Keratinocyte (primary cell): ENCODE results near the gene MON2. TPM values are rescaled to one million over a fixed set of nuclear protein-coding genes. Genes with fewer than 3 reads are reported as not detected.

Experiments used
- DNase-seq: peaks from one replicate; pipeline ENCODE4 v3.0.0-alpha.2; 2011; ENCODE audit warnings: low read depth, missing footprints, low spot score
- FAIRE-seq: peaks from 2 replicates; lab custom pipeline; 2011; peaks lifted over from hg19 to GRCh38; lab: Jason Lieb, UNC
- H2AFZ ChIP-seq: 2 replicates; pipeline ENCODE4 v1.6.0; 2012; ENCODE audit warnings: low read length, control low read depth, inconsistent platforms; ENCODE audit not compliant: control insufficient read depth
- H3K27ac ChIP-seq: 2 replicates; pipeline ENCODE4 v1.5.1; 2011; ENCODE audit warnings: low read length; ENCODE audit not compliant: control insufficient read depth, insufficient read depth
- H3K27me3 ChIP-seq: 3 replicates; pipeline ENCODE4 v1.6.0; 2011; ENCODE audit warnings: low read length; ENCODE audit not compliant: control insufficient read depth, insufficient read depth; ENCODE audit errors: extremely low read depth
- H3K36me3 ChIP-seq, 2 experiments: 2 replicates in 1 of 2; 3 replicates in 1 of 2; pipeline ENCODE4 v1.5.1; 2011; ENCODE audit warnings: low read length in 2 of 2, mild to moderate bottlenecking in 1 of 2; ENCODE audit not compliant: control insufficient read depth in 2 of 2, insufficient read depth in 2 of 2; ENCODE audit errors: extremely low read depth in 1 of 2
- H3K4me1 ChIP-seq: 3 replicates; pipeline ENCODE4 v1.5.1; 2011; ENCODE audit warnings: low read length; ENCODE audit not compliant: control insufficient read depth, insufficient read depth; ENCODE audit errors: extremely low read depth
- H3K4me2 ChIP-seq: 3 replicates; pipeline ENCODE4 v1.6.0; 2011; ENCODE audit warnings: low read depth, low read length; ENCODE audit not compliant: control insufficient read depth, insufficient read depth; ENCODE audit errors: extremely low read depth
- H3K4me3 ChIP-seq, 3 experiments: fragments of 200-600 bp in 1 of 3; sonication (generic) in 1 of 3; 2 replicates in 2 of 3; 3 replicates in 1 of 3; pipeline ENCODE4 v1.5.1; 2011 to 2016; ENCODE audit warnings: low read length in 3 of 3, mild to moderate bottlenecking in 3 of 3, control low read depth in 2 of 3, inconsistent platforms in 1 of 3, low read depth in 1 of 3, mixed read lengths in 1 of 3, mixed run types in 1 of 3, moderate library complexity in 1 of 3; ENCODE audit not compliant: control insufficient read depth in 2 of 3, insufficient read depth in 2 of 3; ENCODE audit errors: extremely low read depth in 1 of 3
- H3K79me2 ChIP-seq: 2 replicates; pipeline ENCODE4 v1.6.0; 2012; ENCODE audit warnings: low read length; ENCODE audit not compliant: control insufficient read depth, insufficient read depth
- H3K9ac ChIP-seq: 3 replicates; pipeline ENCODE4 v1.6.0; 2011; ENCODE audit warnings: low read length; ENCODE audit not compliant: control insufficient read depth, insufficient read depth; ENCODE audit errors: extremely low read depth
- H3K9me1 ChIP-seq: 3 replicates; pipeline ENCODE4 v1.6.0; 2011; ENCODE audit warnings: low read length; ENCODE audit not compliant: control insufficient read depth, insufficient read depth; ENCODE audit errors: extremely low read depth
- H3K9me3 ChIP-seq: 2 replicates; pipeline ENCODE4 v1.5.1; 2012; ENCODE audit warnings: low read depth, low read length; ENCODE audit not compliant: control insufficient read depth
- H4K20me1 ChIP-seq: 3 replicates; pipeline ENCODE4 v1.6.0; 2011; ENCODE audit warnings: low read length; ENCODE audit not compliant: control insufficient read depth, insufficient read depth; ENCODE audit errors: extremely low read depth
- EZH2 ChIP-seq: IDR thresholded peaks from one replicate; pipeline ENCODE4 v1.6.1; 2012; ENCODE audit warnings: inconsistent platforms, mild to moderate bottlenecking, low read length, moderate library complexity
- dilution Hi-C: fragments of 300-500 bp; cut with MboI; formaldehyde crosslinking; loops from one replicate; pipeline ENCODE4 v1.7.0; 2020; ENCODE audit warnings: low sequenced_read_pairs; ENCODE audit not compliant: extremely low pct_ligation_motif_present
- polyA plus RNA-seq, 5 experiments: library from polyadenylated mRNA; depleted of rRNA in 3 of 5; stranded (reverse) in 3 of 5; stranded (forward) in 1 of 5; unstranded in 1 of 5; fragments of >200 nt; gene quantifications; 1 replicate in 1 of 5; 2 replicates in 3 of 5; 3 replicates in 1 of 5; pipeline versions ENCODE4 v1.2.1 to v1.2.3, GENCODE V29; 2011 to 2012; ENCODE audit warnings: missing spikeins in 2 of 5, low read depth in 1 of 5, low replicate concordance in 1 of 5
- TF ChIP-seq, protein P1 (sequence below), 3 experiments: IDR thresholded peaks in 1 of 3; conservative IDR thresholded peaks in 1 of 3; optimal IDR thresholded peaks in 1 of 3; 2 replicates in 2 of 3; 3 replicates in 1 of 3; pipeline versions ENCODE3 to v1.5.1; 2011; ENCODE audit warnings: low read length in 3 of 3, mild to moderate bottlenecking in 3 of 3, moderate library complexity in 2 of 3, control low read depth in 1 of 3, inconsistent platforms in 1 of 3; ENCODE audit not compliant: insufficient read depth in 2 of 3; ENCODE audit errors: extremely low read depth in 1 of 3

The MON2 gene
- polyA plus RNA-seq, 1 donor (not counting 4 experiments of a cell fraction or from before 2014, with no cell fraction given): 18.5 TPM

GRCh38 chr12:62435303-62436163 is 31.1 kb upstream of the MON2 start:
- Histone ChIP-seq H2AFZ (peak overlapping the region; percentile 81), H3K4me3 (peak overlapping the region; percentile 6 to 70 (median 60)), H3K9me3 (no peaks in the 10 kb centered on the region), H3K9ac (no peak overlapping the region), H3K79me2 (no peaks in the 10 kb centered on the region), H3K9me1 (no peaks in the 10 kb centered on the region), H3K4me1 (peaks cover 17% of the 10 kb centered on the region), H4K20me1 (no peaks in the 10 kb centered on the region), H3K27me3 (peaks cover 26% of the 10 kb centered on the region), H3K27ac (no peak overlapping the region), H3K4me2 (peak overlapping the region; percentile 78), H3K36me3 (no peaks in the 10 kb centered on the region)
- no peak for DNase-seq
- no peak for FAIRE-seq
- dilution Hi-C loops: no loop called here
- TF ChIP-seq, protein P1, sequence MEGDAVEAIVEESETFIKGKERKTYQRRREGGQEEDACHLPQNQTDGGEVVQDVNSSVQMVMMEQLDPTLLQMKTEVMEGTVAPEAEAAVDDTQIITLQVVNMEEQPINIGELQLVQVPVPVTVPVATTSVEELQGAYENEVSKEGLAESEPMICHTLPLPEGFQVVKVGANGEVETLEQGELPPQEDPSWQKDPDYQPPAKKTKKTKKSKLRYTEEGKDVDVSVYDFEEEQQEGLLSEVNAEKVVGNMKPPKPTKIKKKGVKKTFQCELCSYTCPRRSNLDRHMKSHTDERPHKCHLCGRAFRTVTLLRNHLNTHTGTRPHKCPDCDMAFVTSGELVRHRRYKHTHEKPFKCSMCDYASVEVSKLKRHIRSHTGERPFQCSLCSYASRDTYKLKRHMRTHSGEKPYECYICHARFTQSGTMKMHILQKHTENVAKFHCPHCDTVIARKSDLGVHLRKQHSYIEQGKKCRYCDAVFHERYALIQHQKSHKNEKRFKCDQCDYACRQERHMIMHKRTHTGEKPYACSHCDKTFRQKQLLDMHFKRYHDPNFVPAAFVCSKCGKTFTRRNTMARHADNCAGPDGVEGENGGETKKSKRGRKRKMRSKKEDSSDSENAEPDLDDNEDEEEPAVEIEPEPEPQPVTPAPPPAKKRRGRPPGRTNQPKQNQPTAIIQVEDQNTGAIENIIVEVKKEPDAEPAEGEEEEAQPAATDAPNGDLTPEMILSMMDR (optimal IDR thresholded peaks at IDR 0.05 in 1 of 3, IDR thresholded peaks at IDR 0.05 in 1 of 3, conservative IDR thresholded peaks at IDR 0.05 in 1 of 3; ENCODE audit: extremely low read depth in 1 of 3, insufficient read depth in 2 of 3, low read length in 3 of 3): peak; percentile 40 to 53 (median 49)
- TF ChIP-seq EZH2: peak; percentile 37

DNA sequence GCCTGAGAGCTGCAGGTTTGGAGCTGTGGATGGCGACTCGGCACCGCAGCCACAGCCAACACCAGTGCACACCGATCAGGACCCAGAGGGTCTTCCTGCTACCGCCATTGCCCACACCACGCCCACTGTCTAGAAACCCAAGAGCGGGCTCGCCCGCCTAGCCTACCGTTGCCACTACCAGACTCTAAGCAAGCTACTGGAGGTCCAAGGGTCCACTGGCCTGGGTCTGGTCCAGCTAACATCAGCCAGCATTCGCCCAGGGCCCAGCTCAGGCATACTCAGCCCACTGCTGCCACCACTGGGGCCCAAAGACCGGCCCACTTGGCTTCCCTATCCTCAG is 30.5 kb upstream of the MON2 start:
- Histone ChIP-seq H3K4me1 (peaks cover 17% of the 10 kb centered on the region), H3K27me3 (peaks cover 26% of the 10 kb centered on the region), H3K4me2 (peak overlapping the region; percentile 78), H3K4me3 (no peak overlapping the region), H3K9me1 (no peaks in the 10 kb centered on the region), H3K9ac (no peak overlapping the region), H4K20me1 (no peaks in the 10 kb centered on the region), H3K9me3 (no peaks in the 10 kb centered on the region), H3K79me2 (no peaks in the 10 kb centered on the region), H3K36me3 (no peaks in the 10 kb centered on the region), H2AFZ (peak overlapping the region; percentile 81), H3K27ac (no peak overlapping the region)
- dilution Hi-C loops: no loop called here
- FAIRE-seq (no peak), DNase-seq (no peak)
- TF ChIP-seq, protein P1 (optimal IDR thresholded peaks at IDR 0.05 in 1 of 3, IDR thresholded peaks at IDR 0.05 in 1 of 3, conservative IDR thresholded peaks at IDR 0.05 in 1 of 3; ENCODE audit: extremely low read depth in 1 of 3, insufficient read depth in 2 of 3, low read length in 3 of 3): no peak
- TF ChIP-seq EZH2: no peak
